NCI-H1105 (cell line): Measurements from ENCODE around the gene ACADM.
"Not testable (repeated sequence)": the region's sequence is repeated elsewhere in the genome, so short reads cannot be mapped to it uniquely, and the experiment has no call there.

ENCODE experiments used
- DNase-seq: peaks from one replicate; lab custom pipeline; 2025; lab: John Stamatoyannopoulos, UW

The ACADM gene

DNA sequence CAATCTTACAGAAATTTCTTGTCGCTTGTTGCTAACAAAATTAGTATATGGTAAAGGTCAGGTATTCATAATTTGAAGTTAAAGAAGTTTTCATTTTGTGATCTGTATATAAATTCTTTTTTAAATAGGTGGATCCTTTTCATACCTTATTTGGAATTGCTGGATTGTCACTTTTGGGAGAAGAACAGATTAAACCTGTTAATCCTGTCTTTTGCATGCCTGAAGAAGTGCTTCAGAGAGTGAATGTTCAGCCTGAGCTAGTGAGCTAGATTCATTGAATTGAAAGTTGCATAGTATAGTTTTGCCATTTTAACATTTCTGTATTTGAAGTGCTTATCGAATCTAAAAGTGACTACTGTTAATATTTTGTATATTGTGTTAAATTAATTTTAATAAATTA lies 69.9 kb downstream of the ACADM start:
- no peak for DNase-seq

DNA sequence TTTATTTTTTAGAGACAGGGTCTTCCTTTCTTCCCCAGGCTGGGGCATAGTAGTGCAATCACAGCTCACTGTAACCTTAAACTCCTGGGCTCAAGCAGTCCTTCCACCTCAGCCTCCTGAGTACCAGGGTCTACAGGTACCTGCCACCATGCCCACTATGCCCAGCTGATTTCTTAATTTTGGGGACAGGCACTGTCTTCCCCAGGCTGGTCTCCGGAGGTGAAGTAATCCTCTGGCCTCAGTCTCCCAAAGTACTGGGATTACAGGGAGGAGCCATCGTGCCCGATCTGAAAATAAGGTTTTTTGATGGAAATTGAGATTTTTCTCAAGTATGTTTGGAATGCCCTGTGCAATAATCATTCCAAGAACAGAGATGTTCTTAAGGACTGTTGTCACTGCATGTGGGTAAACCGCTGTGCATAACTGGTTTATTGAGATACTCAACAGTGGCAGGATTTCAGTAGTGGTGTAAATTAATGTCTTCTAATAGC lies 71.2 kb downstream of the ACADM start:
- DNase-seq, result no peak

DNA sequence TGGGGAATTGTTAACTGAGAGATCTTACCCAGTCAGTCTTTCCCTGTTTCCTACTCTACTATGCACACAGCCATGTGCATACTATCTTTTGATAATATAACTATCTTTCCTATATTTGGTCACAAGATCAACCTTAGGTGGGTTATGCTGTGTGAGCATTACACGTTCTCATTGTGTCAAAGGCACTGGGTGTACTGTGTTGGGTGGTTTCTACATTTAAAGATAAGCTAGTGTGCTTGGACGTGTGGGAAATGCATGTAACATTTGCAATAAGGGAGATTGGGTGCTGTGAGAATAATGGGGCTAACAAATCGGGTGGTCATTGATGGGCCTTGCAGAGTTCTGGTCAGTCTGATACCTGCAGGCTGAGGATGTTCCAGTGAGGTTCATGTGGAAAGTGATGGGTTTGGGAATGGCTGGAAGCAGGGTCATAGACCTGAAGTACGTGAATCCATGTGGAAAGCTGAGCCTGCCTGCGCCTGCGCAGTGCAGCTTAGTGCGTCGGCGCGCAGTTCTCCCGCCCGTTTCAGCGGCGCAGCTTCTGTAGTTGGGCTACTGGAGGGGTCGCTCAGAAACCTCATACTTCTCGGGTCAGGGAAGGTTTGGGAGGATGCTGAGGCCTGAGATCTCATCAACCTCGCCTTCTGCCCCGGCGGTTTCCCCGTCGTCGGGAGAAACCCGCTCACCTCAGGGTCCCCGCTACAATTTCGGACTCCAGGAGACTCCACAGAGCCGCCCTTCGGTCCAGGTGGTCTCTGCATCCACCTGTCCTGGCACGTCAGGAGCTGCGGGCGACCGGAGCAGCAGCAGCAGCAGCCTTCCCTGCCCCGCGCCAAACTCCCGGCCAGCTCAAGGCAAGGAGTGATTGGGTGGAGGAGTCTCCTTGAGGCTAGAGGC lies 72.1 kb downstream of the ACADM start, which contains the start of gene MSH4:
TSS of gene MSH4 (plus strand) at position 507 of the 897 bp plus-strand sequence. CDS start at position 611, 104 bp downstream.
- peak; percentile 72 for DNase-seq

DNA sequence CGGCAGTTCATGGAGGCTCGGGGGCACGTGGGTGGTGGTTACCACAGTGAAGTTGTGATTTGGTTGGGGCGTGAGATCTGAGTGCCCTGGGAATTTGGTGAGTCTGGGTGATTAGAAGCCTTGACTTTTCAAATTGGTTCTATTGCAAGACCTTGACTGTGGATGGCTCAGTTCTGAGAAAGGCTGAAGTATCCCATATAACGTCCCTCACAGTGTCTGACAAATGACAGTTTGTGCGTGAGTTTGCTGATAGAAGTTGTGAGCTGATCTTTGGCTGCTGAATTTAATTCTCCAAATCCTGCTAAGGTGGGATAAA lies 72.7 kb downstream of the ACADM start:
- no peak for DNase-seq

DNA sequence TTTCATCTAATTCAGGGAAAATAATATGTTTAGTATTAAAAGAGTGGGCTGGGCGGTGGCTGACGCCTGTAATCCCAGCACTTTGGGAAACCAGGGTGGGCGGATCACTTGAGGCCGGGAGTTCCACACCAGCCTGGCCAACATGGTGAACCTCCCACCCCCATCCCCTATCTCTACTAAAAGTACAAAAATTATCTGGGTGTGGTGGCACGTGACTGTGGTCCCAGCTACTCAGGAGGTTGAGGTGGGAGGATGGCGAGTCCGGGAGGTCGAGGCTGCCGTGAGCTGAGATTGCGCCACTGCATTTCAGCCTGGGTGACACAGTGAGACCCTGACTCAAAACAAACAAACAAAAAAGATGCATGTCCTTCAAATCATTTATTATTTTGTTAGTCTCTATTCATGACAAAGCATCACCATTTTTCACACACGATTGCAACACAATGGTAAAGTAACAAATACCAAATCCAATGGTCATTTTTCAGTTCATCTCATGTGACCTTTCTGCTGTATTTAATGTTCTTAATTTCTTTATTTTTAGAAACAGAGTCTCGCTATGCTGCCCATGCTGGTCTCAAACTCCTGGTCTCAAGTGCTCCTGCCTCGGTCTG lies 73.2 kb downstream of the ACADM start:
- no peak for DNase-seq

DNA sequence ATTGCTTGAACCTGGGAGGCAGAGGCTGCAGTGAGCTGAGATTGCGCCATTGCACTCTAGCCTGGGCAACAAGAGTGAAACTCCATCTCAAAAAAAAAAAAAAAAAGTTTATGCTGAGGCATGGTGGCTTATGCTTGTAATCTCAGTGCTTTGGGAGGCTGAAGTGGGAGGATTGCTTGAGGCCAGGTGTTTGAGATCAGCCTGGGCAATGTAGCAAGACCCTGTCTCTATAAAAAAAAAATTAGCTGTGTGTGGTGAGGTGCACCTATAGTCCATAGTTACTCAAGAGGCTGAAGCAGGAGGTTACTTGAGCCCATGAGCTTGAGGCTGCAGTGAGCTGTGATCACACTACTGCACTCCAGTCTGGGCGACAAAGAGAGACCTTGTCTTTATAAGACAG lies 77.0 kb downstream of the ACADM start:
- not testable (repeated sequence) for DNase-seq

DNA sequence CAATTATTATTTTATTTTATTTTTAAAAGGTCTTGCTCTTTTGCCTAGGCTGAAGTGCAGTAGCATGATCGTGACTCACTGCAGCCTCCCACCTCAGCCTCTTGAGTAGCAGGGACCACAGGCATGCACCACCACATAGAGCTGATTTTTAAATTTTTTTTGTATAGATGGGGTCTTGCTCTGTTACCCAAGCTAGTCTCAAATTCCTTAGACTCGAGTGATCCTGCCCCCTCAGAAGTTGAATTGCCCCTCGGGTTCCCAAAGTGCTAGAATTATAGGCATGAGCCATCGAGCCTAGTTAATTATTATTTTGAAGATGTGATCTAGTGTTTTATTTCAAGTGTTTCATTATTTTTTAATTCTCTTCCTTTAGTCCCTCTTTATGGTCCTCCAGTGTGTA lies 84.4 kb downstream of the ACADM start:
- DNase-seq, result no peak

DNA sequence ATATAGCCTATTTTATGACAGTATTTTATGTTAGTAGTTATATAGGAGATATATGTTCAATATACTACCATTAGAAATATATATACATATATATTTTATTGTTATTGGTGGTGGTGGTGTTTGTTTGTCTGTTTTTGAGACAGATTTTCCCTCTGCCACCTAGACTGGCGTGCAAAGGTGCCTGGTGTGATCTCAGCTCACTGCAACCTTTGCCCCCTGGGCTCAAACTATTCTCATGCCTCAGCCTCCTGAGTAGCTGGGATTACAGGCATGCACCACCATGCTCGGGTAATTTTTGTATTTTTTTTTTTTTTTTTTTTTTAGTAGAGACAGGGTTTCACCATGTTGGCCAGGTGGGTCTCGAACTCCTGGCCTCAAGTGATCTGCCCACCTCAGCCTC lies 85.6 kb downstream of the ACADM start:
- DNase-seq, result not testable (repeated sequence)

DNA sequence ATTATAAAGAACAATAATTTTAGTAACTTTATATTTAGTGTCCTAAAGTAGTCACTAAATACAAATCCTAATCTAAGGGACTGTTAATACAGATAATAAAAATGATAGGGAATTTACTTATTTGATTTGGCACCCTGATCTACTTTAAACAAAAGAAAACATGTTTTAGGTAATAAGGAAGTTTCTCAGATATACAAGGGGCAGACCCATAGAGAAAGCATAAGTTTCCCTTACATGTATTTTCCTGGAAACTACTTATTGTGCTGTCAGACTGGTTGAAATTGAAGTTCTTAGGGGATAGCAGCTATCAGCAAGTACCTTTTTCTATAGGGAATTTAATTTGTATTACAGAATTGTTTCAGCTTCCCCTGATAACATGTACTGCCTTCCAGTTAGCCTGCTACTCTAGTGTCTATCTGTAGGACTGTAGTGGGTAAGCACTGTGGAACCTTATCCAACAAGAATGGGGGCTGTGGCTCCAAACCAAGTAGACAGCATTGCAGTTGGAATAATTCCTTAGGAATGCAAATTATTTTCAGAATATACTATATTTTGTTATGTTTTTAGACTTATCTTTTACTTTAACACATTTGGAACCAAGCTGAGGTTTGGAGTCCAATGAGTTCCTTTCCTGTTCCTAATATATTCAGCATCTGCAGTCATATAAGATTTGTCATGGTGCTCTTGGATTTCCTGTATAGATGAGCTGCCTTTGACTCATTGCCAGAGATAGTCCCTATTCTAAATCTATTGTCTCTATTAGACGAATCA lies 86.9 kb downstream of the ACADM start:
- no peak for DNase-seq

DNA sequence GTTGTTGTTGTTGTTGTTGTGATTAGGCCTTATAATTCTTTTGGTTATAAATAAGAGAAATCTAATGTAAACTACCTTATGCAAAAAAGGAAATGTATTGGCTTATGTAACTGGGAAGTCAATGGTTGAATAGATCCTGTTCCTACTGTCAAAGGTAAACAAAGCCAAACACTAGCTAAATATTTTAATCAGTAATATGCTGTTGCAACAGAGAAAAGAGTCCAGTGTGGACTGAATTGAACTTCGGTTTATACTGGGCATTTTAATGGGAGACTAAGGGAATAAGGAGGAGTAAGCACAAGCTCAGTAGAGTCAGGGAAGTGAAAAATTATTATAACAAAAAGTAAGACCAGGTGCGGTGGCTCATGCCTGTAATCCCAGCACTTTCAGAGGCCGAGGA lies 87.6 kb downstream of the ACADM start:
- no peak for DNase-seq
